Islet precursor cell (in vitro differentiated cells): ENCODE results near the gene WDR48.
A peak's percentile ranks its signal among the peaks of the same experiment; 100 is the strongest.

Experiments used
- DNase-seq: peaks from one replicate; pipeline ENCODE4 v3.0.0-alpha.2; 2018

Gene WDR48

GRCh38 chr3:39064646-39065045 lies 12.8 kb downstream of the WDR48 start:
- no peak for DNase-seq

- peak; percentile 74 for DNase-seq
Measured at GRCh38 chr3:39065197-39065596, 13.4 kb downstream of the WDR48 start.

DNA sequence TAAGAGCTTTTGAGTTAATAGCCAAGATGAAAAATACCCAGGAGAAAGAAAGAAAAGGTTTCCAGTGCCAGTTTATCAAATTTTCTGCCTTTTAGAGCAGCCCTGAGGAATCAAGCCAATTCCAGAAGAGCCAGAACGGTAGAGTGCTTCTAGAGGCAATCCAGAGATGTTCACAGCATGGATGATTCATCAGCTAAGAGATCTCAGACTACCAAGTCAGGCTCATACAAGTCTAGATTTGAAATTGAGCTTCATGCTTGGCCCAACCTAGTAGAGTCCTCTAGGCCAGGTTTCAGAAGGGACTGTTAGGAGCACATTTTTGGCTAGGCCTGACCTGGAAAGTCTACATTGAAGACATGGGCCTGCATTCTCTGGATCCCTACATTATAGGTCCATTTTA lies 15.5 kb downstream of the WDR48 start:
- DNase-seq = no peak

- DNase-seq = no peak
Measured at GRCh38 chr3:39068556-39068955, 16.7 kb downstream of the WDR48 start.

GRCh38 chr3:39075910-39076309 lies 24.1 kb downstream of the WDR48 start:
- no peak for DNase-seq

DNA sequence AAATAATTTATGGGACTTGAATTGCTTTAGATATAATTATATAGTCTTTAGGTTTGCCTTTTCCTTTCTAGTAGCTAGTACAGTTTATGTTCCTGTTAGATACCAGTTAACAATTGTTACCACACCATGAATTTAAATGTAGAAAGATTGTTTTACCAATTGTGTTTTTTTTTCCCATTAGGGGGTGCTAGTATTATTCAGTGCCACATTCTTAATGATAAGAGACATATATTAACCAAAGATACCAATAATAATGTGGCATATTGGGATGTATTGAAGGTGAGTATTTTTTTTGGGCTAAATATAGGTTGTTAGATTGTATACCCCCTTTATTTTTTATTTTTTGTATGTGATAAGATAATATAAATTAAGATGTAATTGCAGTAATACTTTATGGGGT lies 27.7 kb downstream of the WDR48 start:
- no peak for DNase-seq

DNA sequence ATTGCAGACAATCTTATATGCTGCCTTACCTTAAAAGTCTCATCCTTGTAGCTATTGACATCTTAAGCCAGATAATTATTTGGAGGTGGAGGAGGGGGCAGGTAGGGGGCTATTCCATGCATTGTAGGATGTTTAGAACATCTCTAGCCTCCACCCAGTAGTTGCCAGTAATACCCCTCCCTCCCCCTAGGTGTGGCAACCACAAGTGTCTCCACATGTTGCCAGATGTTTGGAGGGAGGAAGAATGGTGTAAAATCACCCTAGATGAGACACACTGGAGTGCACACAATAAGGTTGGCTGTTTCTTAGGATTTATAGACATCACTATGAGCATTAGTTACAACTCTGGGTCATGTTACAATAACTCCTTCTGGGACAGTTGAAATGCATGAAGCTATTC lies 28.2 kb downstream of the WDR48 start:
- no peak for DNase-seq

DNA sequence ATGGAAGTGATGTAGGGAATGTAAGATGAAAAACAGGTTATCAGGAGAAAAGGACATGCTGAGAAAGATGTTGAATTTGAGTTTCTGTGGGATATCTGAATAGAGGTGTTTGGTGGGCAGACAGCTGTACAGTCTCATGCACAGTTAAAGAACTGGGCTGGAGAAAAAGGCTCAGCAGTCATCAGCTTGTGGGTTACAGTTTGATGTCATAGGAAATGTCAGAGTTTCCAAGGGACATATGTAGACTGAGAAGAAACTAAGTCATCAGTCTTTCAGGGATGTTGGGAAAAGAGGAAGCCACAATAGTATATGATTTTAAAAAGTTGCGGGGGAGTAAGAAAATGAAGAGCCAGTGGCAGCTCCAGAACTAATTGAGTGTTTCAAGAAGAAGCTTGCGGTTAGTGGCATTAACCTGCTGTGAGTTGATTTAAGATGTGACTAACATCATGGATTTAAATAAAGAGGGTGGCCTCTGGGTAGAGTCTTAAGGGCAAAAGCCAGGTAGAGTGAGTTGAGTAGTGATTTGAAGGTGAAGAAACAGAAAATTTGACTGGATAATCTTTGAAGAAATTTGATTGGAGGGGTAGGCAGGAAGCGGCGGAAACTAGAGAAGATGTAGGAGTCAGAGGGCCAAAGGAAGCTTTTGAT lies 31.0 kb downstream of the WDR48 start:
- DNase-seq = no peak

GRCh38 chr3:39086144-39086543 lies 34.3 kb downstream of the WDR48 start:
- no peak for DNase-seq

- no peak for DNase-seq
Measured at GRCh38 chr3:39088456-39088855, 36.6 kb downstream of the WDR48 start.

GRCh38 chr3:39088889-39089288 lies 37.1 kb downstream of the WDR48 start:
- no peak for DNase-seq

DNA sequence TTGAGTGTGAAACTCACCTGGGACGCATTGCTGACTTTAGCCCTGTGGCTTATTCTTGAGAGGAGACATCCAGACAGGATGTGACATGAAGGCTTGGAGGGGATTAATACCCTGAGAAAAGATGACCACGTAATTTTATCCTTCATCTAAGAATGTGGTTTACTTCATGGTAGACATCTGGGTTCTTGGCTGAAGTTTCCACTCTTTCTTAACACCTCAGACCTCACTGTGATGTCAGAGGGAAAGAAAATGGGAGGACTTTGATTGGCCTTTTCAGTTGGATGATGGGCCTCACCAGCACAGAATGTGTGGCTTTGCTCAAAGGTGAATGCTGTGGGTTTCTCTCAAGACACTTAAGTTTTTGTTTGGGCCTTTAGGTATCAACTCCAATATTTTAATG lies 39.1 kb downstream of the WDR48 start:
- no peak for DNase-seq

DNA sequence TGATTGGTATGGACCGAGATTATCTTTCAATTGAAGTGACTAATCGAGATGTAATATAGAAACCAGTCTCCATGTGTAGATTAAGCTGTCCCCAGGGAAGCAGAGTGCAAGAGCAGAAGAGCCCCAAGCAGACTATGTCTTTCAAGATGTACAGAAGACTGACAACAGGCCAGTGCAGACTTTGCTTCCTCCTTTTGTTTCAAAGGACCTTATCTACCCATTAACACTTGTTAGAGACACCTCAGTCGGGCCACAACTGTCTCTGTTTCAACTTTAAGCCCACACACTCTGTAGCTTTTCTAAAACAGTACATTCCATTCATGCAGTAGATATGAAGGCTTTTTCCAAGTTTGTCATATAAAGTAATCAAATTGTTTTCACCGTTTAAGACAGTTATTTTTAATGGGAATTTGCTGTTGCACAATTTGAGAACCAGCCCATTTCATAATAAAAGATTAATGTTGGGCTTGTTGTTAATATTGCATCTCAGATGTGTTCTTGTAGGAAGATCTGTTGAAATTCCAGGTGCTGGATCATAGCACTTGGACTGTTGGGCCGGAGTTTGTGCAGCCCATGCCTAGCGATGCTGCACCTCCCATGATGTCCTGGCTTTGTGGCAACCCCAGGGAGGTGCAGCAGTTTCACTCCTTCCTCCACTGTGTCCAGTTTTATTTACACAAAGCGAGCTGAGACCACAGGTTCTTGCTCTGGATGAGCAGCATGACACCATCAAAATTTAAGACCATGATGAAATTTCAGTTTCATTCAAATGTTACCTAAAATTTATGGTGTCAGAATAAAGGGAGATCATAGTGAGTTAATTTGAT lies 43.2 kb downstream of the WDR48 start:
- no peak for DNase-seq

- DNase-seq = no peak
Measured at GRCh38 chr3:39095778-39096177, 44.0 kb downstream of the WDR48 start.

DNA sequence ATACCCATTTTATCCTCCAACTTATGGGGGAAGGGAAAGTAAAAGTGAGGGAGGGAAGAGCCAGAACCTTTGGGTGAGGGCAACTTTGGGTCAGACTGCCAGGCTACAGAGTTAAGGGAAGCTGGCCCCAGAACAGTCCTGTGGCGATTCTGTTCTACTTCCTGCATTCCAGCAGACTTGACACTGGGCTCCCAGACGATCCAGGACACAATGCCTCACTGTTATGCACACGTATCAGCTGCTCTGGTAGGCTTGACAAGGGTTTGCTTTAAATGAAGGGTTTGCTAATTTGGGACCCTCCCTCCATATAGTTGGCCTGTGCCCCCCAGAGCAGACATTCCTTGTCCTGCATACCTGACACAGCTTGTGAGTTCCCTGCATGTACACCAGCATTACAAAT lies 45.0 kb downstream of the WDR48 start:
- peak; percentile 90 for DNase-seq

- DNase-seq = peak; percentile 40
Measured at GRCh38 chr3:39097716-39098472, 46.1 kb downstream of the WDR48 start.

GRCh38 chr3:39098473-39099000 lies 46.7 kb downstream of the WDR48 start:
- no peak for DNase-seq

- DNase-seq = no peak
Measured at GRCh38 chr3:39099242-39099641, 47.4 kb downstream of the WDR48 start.

- DNase-seq = no peak
Measured at GRCh38 chr3:39099738-39100499, 48.1 kb downstream of the WDR48 start.

- DNase-seq = no peak
Measured at GRCh38 chr3:39100500-39100886, 48.7 kb downstream of the WDR48 start.

DNA sequence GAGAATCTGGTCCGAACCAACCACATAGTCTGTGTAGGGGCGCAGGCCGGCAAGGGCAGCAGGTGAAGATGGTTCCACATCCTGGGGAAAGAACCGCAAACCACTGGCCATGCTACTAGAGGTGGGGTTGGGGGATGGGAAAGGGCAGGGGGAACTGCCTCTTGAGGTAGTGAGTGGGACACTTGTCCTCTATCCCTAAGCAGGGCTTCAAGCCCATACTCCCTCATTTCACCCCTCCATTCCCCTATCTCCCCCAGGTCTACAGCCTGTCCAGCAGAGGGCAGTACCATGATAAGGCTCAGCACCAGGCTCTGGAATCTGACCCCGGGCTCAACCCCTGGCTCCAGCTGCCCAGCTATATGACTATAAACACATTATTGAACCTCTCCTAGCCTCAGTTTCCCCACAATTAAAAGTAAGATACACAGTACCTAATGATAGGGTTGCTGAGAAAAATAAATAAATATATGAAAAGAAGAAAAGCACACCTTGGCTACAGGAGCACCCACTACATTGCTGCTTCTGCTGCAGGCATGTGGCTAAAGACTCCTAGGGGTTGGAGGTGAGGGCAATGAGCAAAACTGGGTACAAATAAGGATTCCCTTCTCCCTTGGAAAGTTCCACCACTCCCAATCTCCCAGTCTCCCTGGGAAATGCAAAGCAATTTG lies 49.3 kb downstream of the WDR48 start:
- no peak for DNase-seq
